ENCODE measurements around the gene CTNNA3. TPM values are rescaled to one million over a fixed set of nuclear protein-coding genes. Genes with fewer than 3 reads are reported as not detected.
"Not testable (repeated sequence)": the region's sequence is repeated elsewhere in the genome, so short reads cannot be mapped to it uniquely, and the experiment has no call there.

Gene CTNNA3
- total and polyA plus RNA-seq, 4 donors = under 0.01 to 39.8 (median 0.09) TPM

DNA sequence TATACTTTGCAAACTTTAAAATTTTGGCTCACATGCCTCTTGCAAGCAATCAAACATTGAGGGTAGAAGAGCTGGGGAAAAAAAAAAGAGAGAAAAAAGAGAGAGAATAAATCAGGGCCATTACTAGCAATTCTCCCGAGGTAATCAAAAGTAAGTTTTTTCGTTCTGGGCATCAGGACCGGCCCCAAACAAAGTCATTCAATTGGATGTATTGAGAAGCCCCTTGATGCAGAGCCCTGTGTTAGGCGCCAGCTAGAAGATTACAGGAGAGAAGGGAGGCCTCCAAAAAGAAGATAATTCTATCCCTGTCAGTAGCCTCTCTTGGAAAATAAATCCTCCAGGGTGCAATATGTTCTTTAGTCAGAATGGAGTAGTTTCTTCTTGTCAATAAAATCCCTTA, 2.2 kb upstream of the CTNNA3 start:
- Histone ChIP-seq H3K9me3 (ENCODE audit: control insufficient read depth in 4 of 4, insufficient read depth in 3 of 4, low read length in 3 of 4) (no peaks in the 10 kb centered on the region), H3K9ac (ENCODE audit: insufficient read depth in 1 of 2, low read length in 2 of 2) (no peak overlapping the region), H3K4me1 (ENCODE audit: control insufficient read depth in 5 of 5, insufficient read depth in 5 of 5, low read length in 5 of 5) (peaks cover 0 to 9% (median 0%) of the 10 kb centered on the region in 5 donors), H3K27me3 (ENCODE audit: control insufficient read depth in 3 of 3, insufficient read depth in 3 of 3, low read length in 2 of 3) (no peaks in the 10 kb centered on the region), H3K4me3 (no peak overlapping the region), H3K36me3 (ENCODE audit: control insufficient read depth in 4 of 4, insufficient read depth in 4 of 4, low read length in 4 of 4) (no peaks in the 10 kb centered on the region), H3K27ac (ENCODE audit: low read depth in 1 of 2, low read length in 1 of 2) (no peak overlapping the region)
- TF ChIP-seq, protein P1, sequence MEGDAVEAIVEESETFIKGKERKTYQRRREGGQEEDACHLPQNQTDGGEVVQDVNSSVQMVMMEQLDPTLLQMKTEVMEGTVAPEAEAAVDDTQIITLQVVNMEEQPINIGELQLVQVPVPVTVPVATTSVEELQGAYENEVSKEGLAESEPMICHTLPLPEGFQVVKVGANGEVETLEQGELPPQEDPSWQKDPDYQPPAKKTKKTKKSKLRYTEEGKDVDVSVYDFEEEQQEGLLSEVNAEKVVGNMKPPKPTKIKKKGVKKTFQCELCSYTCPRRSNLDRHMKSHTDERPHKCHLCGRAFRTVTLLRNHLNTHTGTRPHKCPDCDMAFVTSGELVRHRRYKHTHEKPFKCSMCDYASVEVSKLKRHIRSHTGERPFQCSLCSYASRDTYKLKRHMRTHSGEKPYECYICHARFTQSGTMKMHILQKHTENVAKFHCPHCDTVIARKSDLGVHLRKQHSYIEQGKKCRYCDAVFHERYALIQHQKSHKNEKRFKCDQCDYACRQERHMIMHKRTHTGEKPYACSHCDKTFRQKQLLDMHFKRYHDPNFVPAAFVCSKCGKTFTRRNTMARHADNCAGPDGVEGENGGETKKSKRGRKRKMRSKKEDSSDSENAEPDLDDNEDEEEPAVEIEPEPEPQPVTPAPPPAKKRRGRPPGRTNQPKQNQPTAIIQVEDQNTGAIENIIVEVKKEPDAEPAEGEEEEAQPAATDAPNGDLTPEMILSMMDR (IDR thresholded peaks at IDR 0.05; ENCODE audit: control extremely low read depth, extremely low read depth) = no peak
- DNase-seq (no peak), ATAC-seq (ENCODE audit: insufficient read depth, low FRiP score) (no peak)
- 61 to 83% methylated on average over 4 of the region's 4 CpGs for WGBS, 2 donors

DNA sequence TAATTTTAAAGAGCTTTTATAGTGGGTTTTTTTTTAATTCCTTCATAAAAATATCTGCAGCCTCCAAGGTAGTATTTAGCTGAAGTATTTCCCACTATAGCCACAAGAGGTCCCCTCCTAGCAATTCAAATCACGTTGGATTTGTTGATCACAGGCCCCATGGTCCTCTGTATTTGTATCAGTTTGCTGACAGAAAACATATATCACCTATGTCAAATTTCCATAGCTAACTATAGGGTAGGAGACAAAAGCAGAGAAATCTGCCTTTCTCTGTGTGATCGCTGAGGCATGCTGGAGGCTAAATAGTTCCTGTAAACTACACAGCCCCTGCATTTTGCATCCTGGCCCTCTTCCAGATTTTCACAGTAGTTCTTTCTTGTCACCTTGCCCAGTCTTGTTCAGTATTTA, 1.7 kb upstream of the CTNNA3 start:
- TF ChIP-seq, protein P1 (IDR thresholded peaks at IDR 0.05; ENCODE audit: control extremely low read depth, extremely low read depth) = peak; percentile 44
- ATAC-seq (ENCODE audit: insufficient read depth, low FRiP score) = no peak

DNA sequence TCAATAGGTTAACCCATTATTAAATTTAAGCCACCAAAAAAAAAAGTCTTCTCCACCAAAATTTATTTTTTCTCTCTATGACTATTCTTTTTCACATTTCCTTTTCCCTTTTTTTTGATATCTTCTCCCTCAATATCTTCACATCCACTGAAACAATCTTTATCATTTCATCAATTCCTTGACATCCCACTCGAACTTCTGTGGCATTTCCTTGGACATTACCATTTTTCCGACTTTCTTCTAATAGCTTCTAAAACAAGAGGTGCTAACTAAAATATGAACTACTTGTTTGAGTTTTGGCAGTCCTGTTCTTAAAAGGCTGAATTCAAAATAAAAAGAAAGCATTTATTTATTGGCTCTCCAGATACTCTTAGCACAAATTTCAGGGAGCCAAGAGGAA, 684 bp upstream of the CTNNA3 start:
- Histone ChIP-seq H3K4me3 (no peak overlapping the region), H3K36me3 (ENCODE audit: control insufficient read depth in 4 of 4, insufficient read depth in 4 of 4, low read length in 4 of 4) (no peaks in the 10 kb centered on the region), H3K4me1 (ENCODE audit: control insufficient read depth in 5 of 5, insufficient read depth in 5 of 5, low read length in 5 of 5) (peaks cover 0 to 9% (median 0%) of the 10 kb centered on the region in 5 donors), H3K9ac (ENCODE audit: insufficient read depth in 1 of 2, low read length in 2 of 2) (no peak overlapping the region), H3K9me3 (ENCODE audit: control insufficient read depth in 4 of 4, insufficient read depth in 3 of 4, low read length in 3 of 4) (no peaks in the 10 kb centered on the region), H3K27ac (ENCODE audit: low read depth in 1 of 2, low read length in 1 of 2) (peak overlapping the region in 1 of 2 donors; percentile 21), H3K27me3 (ENCODE audit: control insufficient read depth in 3 of 3, insufficient read depth in 3 of 3, low read length in 2 of 3) (no peaks in the 10 kb centered on the region)
- ATAC-seq (ENCODE audit: insufficient read depth, low FRiP score) (no peak), DNase-seq (no peak)
- TF ChIP-seq, protein P1 (IDR thresholded peaks at IDR 0.05; ENCODE audit: control extremely low read depth, extremely low read depth) = no peak
- whole genome bisulfite sequencing, 2 donors = 62 to 71% methylated on average over 2 of the region's 2 CpGs

More for the DNA sequence above, 1.7 kb upstream of the CTNNA3 start:
- Histone ChIP-seq H3K36me3 (ENCODE audit: control insufficient read depth in 4 of 4, insufficient read depth in 4 of 4, low read length in 4 of 4) (no peaks in the 10 kb centered on the region), H3K27me3 (ENCODE audit: control insufficient read depth in 3 of 3, insufficient read depth in 3 of 3, low read length in 2 of 3) (no peaks in the 10 kb centered on the region), H3K4me1 (ENCODE audit: control insufficient read depth in 5 of 5, insufficient read depth in 5 of 5, low read length in 5 of 5) (peaks cover 0 to 9% (median 0%) of the 10 kb centered on the region in 5 donors), H3K9ac (ENCODE audit: insufficient read depth in 1 of 2, low read length in 2 of 2) (no peak overlapping the region), H3K9me3 (ENCODE audit: control insufficient read depth in 4 of 4, insufficient read depth in 3 of 4, low read length in 3 of 4) (no peaks in the 10 kb centered on the region), H3K27ac (ENCODE audit: low read depth in 1 of 2, low read length in 1 of 2) (no peak overlapping the region), H3K4me3 (no peak overlapping the region)
- DNase-seq = peak; percentile 53 to 83 (median 80)
- 8 to 11% methylated on average over 2 of the region's 2 CpGs for WGBS, 2 donors

DNA sequence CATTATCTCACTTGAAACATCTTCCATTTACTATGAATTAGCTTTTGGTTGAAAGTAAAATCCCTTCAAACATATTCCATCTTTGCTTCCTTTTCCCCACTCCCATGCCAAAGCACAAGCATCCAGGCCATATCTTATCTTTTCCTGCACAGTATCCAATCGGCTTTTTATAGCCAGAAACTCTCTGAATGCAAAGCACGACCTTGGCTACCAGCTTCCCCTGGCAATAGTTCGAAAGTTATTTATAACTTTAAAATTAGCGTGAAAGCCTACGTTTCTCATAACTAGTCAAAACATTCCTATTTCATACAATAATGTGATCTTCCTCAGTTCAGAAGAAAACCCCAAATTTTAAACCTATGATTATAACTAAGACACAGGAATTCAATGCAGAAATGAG, 440 bp downstream of the CTNNA3 start:
- TF ChIP-seq, protein P1 (IDR thresholded peaks at IDR 0.05; ENCODE audit: control extremely low read depth, extremely low read depth) = no peak
- no peak for ATAC-seq (ENCODE audit: insufficient read depth, low FRiP score)
- Histone ChIP-seq H3K9me3 (ENCODE audit: control insufficient read depth in 4 of 4, insufficient read depth in 3 of 4, low read length in 3 of 4) (no peaks in the 10 kb centered on the region), H3K4me3 (no peak overlapping the region), H3K36me3 (ENCODE audit: control insufficient read depth in 4 of 4, insufficient read depth in 4 of 4, low read length in 4 of 4) (no peaks in the 10 kb centered on the region), H3K9ac (ENCODE audit: insufficient read depth in 1 of 2, low read length in 2 of 2) (no peak overlapping the region), H3K27ac (ENCODE audit: low read depth in 1 of 2, low read length in 1 of 2) (peak overlapping the region in 1 of 2 donors; percentile 92), H3K4me1 (ENCODE audit: control insufficient read depth in 5 of 5, insufficient read depth in 5 of 5, low read length in 5 of 5) (peaks cover 0 to 9% (median 0%) of the 10 kb centered on the region in 5 donors), H3K27me3 (ENCODE audit: control insufficient read depth in 3 of 3, insufficient read depth in 3 of 3, low read length in 2 of 3) (no peaks in the 10 kb centered on the region)
- peak in 2 of 3 donors; percentile 19 to 20 for DNase-seq
- 34 to 39% methylated on average over 5 of the region's 5 CpGs for WGBS, 2 donors

DNA sequence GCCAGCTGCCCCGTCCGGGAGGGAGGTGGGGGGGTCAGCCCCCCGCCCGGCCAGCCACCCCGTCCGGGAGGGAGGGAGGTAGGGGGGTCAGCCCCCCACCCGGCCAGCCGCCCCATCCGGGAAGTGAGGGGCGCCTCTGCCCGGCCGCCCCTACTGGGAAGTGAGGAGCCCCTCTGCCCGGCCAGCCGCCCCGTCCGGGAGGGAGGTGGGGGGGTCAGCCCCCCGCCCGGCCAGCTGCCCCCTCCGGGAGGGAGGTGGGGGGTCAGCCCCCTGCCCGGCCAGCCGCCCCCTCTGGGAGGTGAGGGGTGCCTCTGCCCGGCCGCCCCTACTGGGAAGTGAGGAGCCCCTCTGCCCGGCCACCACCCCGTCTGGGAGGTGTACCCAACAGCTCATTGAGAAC, 4.1 kb downstream of the CTNNA3 start:
- DNase-seq = not testable (repeated sequence)

More for the DNA sequence above, 4.1 kb downstream of the CTNNA3 start:
- not testable (repeated sequence) for H3K36me3 ChIP-seq (ENCODE audit: control insufficient read depth in 4 of 4, insufficient read depth in 4 of 4, low read length in 4 of 4); H3K4me1 ChIP-seq (ENCODE audit: control insufficient read depth in 5 of 5, insufficient read depth in 5 of 5, low read length in 5 of 5); H3K27me3 ChIP-seq (ENCODE audit: control insufficient read depth in 3 of 3, insufficient read depth in 3 of 3, low read length in 2 of 3); H3K4me3 ChIP-seq; ATAC-seq (ENCODE audit: insufficient read depth, low FRiP score); H3K9me3 ChIP-seq (ENCODE audit: control insufficient read depth in 4 of 4, insufficient read depth in 3 of 4, low read length in 3 of 4); H3K9ac ChIP-seq (ENCODE audit: insufficient read depth in 1 of 2, low read length in 2 of 2); H3K27ac ChIP-seq (ENCODE audit: low read depth in 1 of 2, low read length in 1 of 2)
- 88 to 96% methylated on average over 5 to 22 of the region's 25 CpGs for WGBS, 2 donors
